ENCODE measurements around the gene ASTL. TPM values are rescaled to one million over a fixed set of nuclear protein-coding genes. Genes with fewer than 3 reads are reported as not detected.

The ASTL gene
- total RNA-seq, 1 donor from 2014 or later = not detected

DNA sequence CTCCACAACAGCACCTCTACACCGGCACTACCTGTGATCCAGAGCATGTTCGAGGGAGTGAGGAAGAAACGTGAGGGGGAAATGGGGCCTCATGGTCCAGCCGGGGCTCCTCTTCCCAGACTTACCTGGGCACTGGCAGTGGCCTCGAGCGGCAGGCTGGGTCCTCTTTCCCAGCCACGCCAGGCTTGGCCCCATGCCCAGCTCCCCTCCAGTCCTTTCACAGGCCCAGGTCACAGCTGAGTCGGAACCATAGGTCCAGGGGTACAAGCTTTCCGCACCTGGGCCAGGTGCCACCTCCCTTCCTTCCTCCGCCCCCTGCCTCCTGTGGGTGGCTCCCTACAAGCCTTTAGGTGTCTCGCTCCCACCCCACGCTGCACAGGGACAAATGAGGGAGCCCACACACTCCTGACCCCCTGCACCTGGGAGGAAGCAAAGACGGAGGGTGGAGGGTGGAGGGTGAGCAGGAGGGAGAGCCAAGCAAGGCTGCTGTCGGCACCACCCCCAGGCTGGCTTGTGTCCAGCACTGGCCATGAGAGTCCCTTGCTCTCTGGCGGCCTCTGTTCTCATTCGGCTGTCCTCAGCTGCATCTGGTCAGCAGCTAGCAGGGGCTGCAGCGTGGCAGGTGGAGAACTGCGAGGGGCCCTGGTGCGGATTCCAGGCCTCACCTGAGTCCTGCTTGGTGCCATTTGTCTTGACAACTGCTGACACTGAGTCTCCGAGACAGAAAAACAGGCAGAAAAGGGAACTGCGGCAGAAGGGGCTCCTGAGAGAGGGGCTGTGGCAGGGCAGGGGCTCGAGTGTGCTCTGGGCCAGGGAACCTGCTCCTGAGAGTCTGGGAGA is 48.7 kb downstream of the ASTL start:
- no peaks in the 10 kb centered on the region for H3K27me3 ChIP-seq
- Mint-ChIP-seq H3K27me3 (ENCODE audit: insufficient read depth, low read depth) (peaks cover 10% of the 10 kb centered on the region), H3K27ac (peak overlapping the region; percentile 50), H3K36me3 (no peaks in the 10 kb centered on the region), H3K9me3 (no peaks in the 10 kb centered on the region), H3K4me3 (no peak overlapping the region), H3K4me1 (peaks cover 9% of the 10 kb centered on the region)
- H3K36me3 ChIP-seq = no peaks in the 10 kb centered on the region
- H3K79me2 ChIP-seq (ENCODE audit: low read depth) = no peaks in the 10 kb centered on the region
- H3K4me2 ChIP-seq = no peak overlapping the region
- no peak overlapping the region for H3K9ac ChIP-seq
- H3K9me3 ChIP-seq (ENCODE audit: low read depth) = no peaks in the 10 kb centered on the region
- no peaks in the 10 kb centered on the region for H4K20me1 ChIP-seq (ENCODE audit: low read depth)
- H3F3A ChIP-seq (ENCODE audit: low read depth) = peaks cover 7% of the 10 kb centered on the region
- H3K4me3 ChIP-seq = no peak overlapping the region
- H3K4me1 ChIP-seq = peaks cover 17% of the 10 kb centered on the region
- H2AFZ ChIP-seq (replicated peaks) = peak overlapping the region; percentile 85
- DNase-seq (ENCODE audit: low spot score) = peak; percentile 44
- H3K27ac ChIP-seq = no peak overlapping the region
- TF ChIP-seq EZH2phosphoT487 (IDR thresholded peaks at IDR 0.05) = no peak
- TF ChIP-seq, protein P1, sequence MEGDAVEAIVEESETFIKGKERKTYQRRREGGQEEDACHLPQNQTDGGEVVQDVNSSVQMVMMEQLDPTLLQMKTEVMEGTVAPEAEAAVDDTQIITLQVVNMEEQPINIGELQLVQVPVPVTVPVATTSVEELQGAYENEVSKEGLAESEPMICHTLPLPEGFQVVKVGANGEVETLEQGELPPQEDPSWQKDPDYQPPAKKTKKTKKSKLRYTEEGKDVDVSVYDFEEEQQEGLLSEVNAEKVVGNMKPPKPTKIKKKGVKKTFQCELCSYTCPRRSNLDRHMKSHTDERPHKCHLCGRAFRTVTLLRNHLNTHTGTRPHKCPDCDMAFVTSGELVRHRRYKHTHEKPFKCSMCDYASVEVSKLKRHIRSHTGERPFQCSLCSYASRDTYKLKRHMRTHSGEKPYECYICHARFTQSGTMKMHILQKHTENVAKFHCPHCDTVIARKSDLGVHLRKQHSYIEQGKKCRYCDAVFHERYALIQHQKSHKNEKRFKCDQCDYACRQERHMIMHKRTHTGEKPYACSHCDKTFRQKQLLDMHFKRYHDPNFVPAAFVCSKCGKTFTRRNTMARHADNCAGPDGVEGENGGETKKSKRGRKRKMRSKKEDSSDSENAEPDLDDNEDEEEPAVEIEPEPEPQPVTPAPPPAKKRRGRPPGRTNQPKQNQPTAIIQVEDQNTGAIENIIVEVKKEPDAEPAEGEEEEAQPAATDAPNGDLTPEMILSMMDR (IDR thresholded peaks at IDR 0.05) = no peak
- TF ChIP-seq EZH2 (IDR thresholded peaks at IDR 0.05) = no peak

DNA sequence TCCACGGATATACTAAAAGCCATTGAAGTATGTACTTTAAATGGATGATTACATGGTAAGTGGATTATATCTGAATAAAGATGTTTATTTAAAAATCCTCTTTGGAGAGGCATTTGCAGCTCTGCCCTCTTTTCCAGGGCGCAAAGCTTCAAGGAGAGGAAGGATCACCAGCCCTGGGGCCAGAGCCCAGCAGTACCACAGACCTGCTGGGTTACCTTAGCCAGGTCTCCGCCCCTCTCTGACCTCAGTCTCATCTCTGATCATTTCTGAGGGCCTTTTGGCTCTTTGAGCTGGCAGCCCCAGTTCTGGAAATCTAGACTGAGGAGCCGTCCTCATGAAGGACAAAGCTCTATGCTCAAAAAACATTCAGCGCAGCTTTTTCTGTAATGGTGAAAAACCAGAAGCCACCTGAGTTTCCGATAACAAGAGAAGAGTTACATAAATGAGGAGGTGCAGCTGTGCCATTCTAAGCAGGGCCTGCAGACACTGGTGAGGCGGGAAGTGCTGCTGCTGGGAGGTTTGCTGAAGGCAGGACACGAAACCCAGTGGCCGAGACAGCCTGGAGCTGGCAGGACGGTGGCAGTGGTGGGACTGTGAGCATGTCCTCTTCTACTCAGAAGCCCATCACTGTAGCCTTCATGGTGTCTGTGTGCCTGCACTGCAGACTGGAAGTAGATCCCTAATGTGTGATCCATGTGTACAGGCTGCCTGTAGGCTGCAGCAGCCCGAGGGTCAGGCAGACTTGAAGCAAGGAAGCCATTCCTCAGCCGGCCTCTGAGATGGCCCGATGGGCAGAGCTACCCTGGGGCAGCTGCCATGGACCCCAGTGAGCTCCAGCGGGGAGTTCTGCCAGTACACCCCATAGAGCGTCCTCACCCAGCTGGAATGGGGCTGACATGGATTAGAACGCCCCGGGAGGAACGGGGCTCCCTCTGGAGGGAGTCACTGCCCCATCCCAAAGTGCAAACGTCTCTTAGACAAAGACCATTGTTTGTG is 49.7 kb downstream of the ASTL start:
- no peaks in the 10 kb centered on the region for H3K9me3 Mint-ChIP-seq
- no peaks in the 10 kb centered on the region for H4K20me1 ChIP-seq (ENCODE audit: low read depth)
- no peaks in the 10 kb centered on the region for H3K36me3 ChIP-seq
- no peak overlapping the region for H3K9ac ChIP-seq
- no peaks in the 10 kb centered on the region for H3K27me3 ChIP-seq
- peak; percentile 1 for DNase-seq (ENCODE audit: low spot score)
- H3K79me2 ChIP-seq (ENCODE audit: low read depth) = no peaks in the 10 kb centered on the region
- H3K27ac Mint-ChIP-seq = no peak overlapping the region
- H3F3A ChIP-seq (ENCODE audit: low read depth) = peaks cover 7% of the 10 kb centered on the region
- H3K4me2 ChIP-seq = no peak overlapping the region
- no peak overlapping the region for H3K4me3 ChIP-seq
- H3K4me1 Mint-ChIP-seq = peaks cover 14% of the 10 kb centered on the region
- H3K4me3 Mint-ChIP-seq = no peak overlapping the region
- no peak overlapping the region for H3K27ac ChIP-seq
- peak overlapping the region; percentile 85 for H2AFZ ChIP-seq (replicated peaks)
- H3K36me3 Mint-ChIP-seq = no peaks in the 10 kb centered on the region
- TF ChIP-seq, protein P1 (IDR thresholded peaks at IDR 0.05) = no peak
- H3K4me1 ChIP-seq = peaks cover 17% of the 10 kb centered on the region
- H3K9me3 ChIP-seq (ENCODE audit: low read depth) = no peaks in the 10 kb centered on the region
- H3K27me3 Mint-ChIP-seq (ENCODE audit: insufficient read depth, low read depth) = peaks cover 12% of the 10 kb centered on the region

DNA sequence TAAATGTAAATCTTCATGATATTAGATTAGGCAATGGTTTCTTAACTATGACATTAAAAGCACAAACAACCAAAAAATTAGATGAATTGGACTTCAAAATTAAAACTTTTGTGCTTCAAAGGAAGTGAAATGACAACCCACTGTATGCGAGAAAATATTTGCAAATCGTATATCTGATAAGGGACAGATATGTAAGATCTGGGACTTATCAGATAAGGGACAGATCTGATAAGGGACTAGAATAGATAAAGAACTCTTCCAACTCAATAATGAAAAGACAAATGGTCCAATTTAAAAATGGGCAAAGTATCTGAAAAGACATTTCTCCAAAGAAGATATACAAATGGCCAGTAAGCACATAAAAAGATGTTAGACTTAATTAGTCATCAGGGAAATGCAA is 51.2 kb downstream of the ASTL start:
- H3K4me1 Mint-ChIP-seq = peaks cover 15% of the 10 kb centered on the region
- no peak overlapping the region for H3K4me3 ChIP-seq
- no peak overlapping the region for H3K27ac ChIP-seq
- peaks cover 7% of the 10 kb centered on the region for H3F3A ChIP-seq (ENCODE audit: low read depth)
- peaks cover 17% of the 10 kb centered on the region for H3K4me1 ChIP-seq
- H3K9me3 Mint-ChIP-seq = no peaks in the 10 kb centered on the region
- no peak for DNase-seq (ENCODE audit: low spot score)
- H3K36me3 Mint-ChIP-seq = no peaks in the 10 kb centered on the region
- no peak overlapping the region for H3K9ac ChIP-seq
- H3K27ac Mint-ChIP-seq = no peak overlapping the region
- no peaks in the 10 kb centered on the region for H3K9me3 ChIP-seq (ENCODE audit: low read depth)
- no peak overlapping the region for H3K4me3 Mint-ChIP-seq
- H3K36me3 ChIP-seq = no peaks in the 10 kb centered on the region
- H3K27me3 ChIP-seq = no peaks in the 10 kb centered on the region
- peaks cover 16% of the 10 kb centered on the region for H3K27me3 Mint-ChIP-seq (ENCODE audit: insufficient read depth, low read depth)
- H3K79me2 ChIP-seq (ENCODE audit: low read depth) = no peaks in the 10 kb centered on the region
- no peaks in the 10 kb centered on the region for H4K20me1 ChIP-seq (ENCODE audit: low read depth)
- H3K4me2 ChIP-seq = no peak overlapping the region
- no peak overlapping the region for H2AFZ ChIP-seq (replicated peaks)
- TF ChIP-seq, protein P1 (IDR thresholded peaks at IDR 0.05) = no peak
- TF ChIP-seq EZH2 (IDR thresholded peaks at IDR 0.05) = no peak
- TF ChIP-seq EZH2phosphoT487 (IDR thresholded peaks at IDR 0.05) = no peak

Measured in neural progenitor cell (in vitro differentiated cells).